K562 (cell line): ENCODE results near the gene RPL7A. TPM values are rescaled to one million over a fixed set of nuclear protein-coding genes. Genes with fewer than 3 reads are reported as not detected.

ENCODE experiments used
- CEBPB ChIP-seq: fragments of 450-650 bp; IDR thresholded peaks from 2 replicates; pipeline ENCODE4 v1.6.1; 2016; ENCODE audit warnings: missing genetic modification characterization, missing compliant biosample characterization
- FOXJ2 ChIP-seq: fragments of 200-800 bp; sonication (Bioruptor generic); IDR thresholded peaks from 2 replicates; pipeline ENCODE4 v1.6.1; 2016; ENCODE audit warnings: missing genetic modification characterization, missing compliant biosample characterization
- MED1 ChIP-seq: sonication (generic); formaldehyde crosslinking; IDR thresholded peaks from 2 replicates; pipeline ENCODE4 v1.8.1; 2023; ENCODE audit warnings: missing genetic modification reagents, borderline replicate concordance
- SMC3 ChIP-seq: conservative IDR thresholded peaks from 2 replicates; pipeline ENCODE4 v1.6.1; 2011; ENCODE audit warnings: low read depth, low read length, improper control_type of control experiment; ENCODE audit not compliant: insufficient read depth
- SRF ChIP-seq, 2 experiments: fragments of 250-450, 450-650 bp in 1 of 2; sonication (Bioruptor Pico) in 1 of 2; sonication (generic) in 1 of 2; formaldehyde crosslinking; IDR thresholded peaks; 2 replicates each; pipeline versions ENCODE4 v1.5.0 to v1.5.1; 2020 to 2022; ENCODE audit warnings: mild to moderate bottlenecking in 1 of 2, missing genetic modification reagents in 1 of 2
- TAF9B ChIP-seq: fragments of 450-650 bp; IDR thresholded peaks from 2 replicates; pipeline ENCODE4 v1.6.1; 2018; ENCODE audit warnings: mild to moderate bottlenecking; ENCODE audit not compliant: partially characterized antibody
- ZNF444 ChIP-seq: fragments of 250-450 bp; sonication (Bioruptor Pico); IDR thresholded peaks from 2 replicates; pipeline ENCODE4 v1.4.0; 2020; ENCODE audit warnings: mild to moderate bottlenecking, moderate library complexity
- ZNF780A ChIP-seq: fragments of 250-450 bp; sonication (Bioruptor Pico); IDR thresholded peaks from 2 replicates; pipeline ENCODE4 v1.5.0; 2021; ENCODE audit warnings: mild to moderate bottlenecking
- polyA plus RNA-seq, 8 experiments: library from polyadenylated mRNA; depleted of rRNA in 4 of 8; stranded (reverse) in 5 of 8; unstranded in 3 of 8; fragments of >200 nt; fragmentation: Nextera tagmentation in 2 of 8; fragmentation: Illumina TruSeq in 1 of 8; extraction: Ambion mirVana in 2 of 8; extraction: Trizol in 1 of 8; gene quantifications; 2 replicates each; pipeline versions ENCODE4 v1.2.1 to v1.2.3, GENCODE V29; 2011 to 2014; ENCODE audit warnings: inconsistent platforms in 1 of 8, missing spikeins in 1 of 8
- total RNA-seq, 7 experiments: library from RNA; depleted of rRNA in 6 of 7; stranded (reverse); fragments of >200 nt in 6 of 7; fragmentation: Illumina TruSeq in 2 of 7; extraction: Trizol in 2 of 7; gene quantifications; 2 replicates each; pipeline versions ENCODE4 v1.2.1 to v1.2.3, GENCODE V29; 2011 to 2021; ENCODE audit warnings: low replicate concordance in 1 of 7
- TF ChIP-seq, protein P1 (sequence below): fragments of 150-350 bp; conservative IDR thresholded peaks from 2 replicates; pipeline ENCODE4 v1.6.1; 2014; ENCODE audit warnings: low read length
- TF ChIP-seq, protein P2 (sequence below): fragments of 250-450 bp; sonication (Bioruptor Pico); IDR thresholded peaks from 2 replicates; pipeline ENCODE4 v1.8.0; 2021; ENCODE audit warnings: moderate library complexity, mild to moderate bottlenecking, inconsistent platforms
- TF ChIP-seq, protein P3 (sequence below), 2 experiments: fragments of 450-650 bp; formaldehyde crosslinking in 1 of 2; IDR thresholded peaks; 2 replicates each; pipeline versions ENCODE4 v1.4.0 to v1.6.1; 2014 to 2020; ENCODE audit warnings: mild to moderate bottlenecking in 2 of 2, borderline replicate concordance in 1 of 2, low read depth in 1 of 2

The RPL7A gene
- total and polyA plus RNA-seq, 9 of the 15 experiments (the other 6 are each of a cell fraction or from before 2014, with no cell fraction given), result 1,935 to 3,760 (median 2,652) TPM

DNA sequence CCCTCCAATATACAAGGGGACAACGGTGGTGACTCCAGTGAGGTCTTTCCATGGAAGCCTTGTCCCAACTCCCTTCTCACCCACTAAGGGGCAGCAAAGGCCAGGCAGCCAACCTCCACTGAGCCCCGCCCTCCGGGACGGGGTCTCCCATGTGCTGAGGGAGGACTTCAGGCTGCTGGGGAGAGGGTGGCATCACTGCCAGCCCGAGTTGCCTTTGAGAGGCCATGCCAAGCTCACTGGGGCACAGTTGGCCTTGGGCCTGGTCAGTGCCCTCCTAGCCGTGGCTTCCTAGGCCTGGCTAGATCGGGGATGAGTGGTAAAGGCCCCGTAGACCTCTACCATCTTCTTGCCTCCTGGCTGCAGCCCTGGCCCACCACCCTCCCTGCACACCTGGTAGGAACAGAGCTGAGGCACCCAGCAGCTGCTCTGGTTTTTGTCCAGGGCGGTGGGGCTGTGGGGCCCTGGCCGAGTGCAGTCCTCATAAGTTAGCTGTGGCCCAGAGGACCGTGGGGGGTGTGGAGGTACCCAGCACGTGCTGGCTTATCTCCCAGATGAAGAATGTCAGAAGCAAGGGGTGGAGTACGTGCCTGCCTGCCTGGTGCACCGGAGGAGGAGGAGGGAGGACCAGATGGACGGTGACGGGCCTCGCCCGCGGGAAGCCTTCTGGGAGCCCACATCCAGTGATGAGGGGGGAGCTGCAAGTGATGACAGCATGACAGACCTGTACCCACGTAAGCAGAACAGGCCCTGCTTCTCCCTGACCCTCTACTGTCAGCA lies 11.6 kb downstream of the RPL7A start (continued):
- TF ChIP-seq SMC3, result peak; percentile 72
- no peak for TF ChIP-seq TAF9B
- TF ChIP-seq ZNF780A (CRISPR knock-in tag), result no peak
- no peak for TF ChIP-seq SRF (CRISPR knock-in tag; IDR thresholded peaks at IDR 0.05)
- TF ChIP-seq, protein P1, sequence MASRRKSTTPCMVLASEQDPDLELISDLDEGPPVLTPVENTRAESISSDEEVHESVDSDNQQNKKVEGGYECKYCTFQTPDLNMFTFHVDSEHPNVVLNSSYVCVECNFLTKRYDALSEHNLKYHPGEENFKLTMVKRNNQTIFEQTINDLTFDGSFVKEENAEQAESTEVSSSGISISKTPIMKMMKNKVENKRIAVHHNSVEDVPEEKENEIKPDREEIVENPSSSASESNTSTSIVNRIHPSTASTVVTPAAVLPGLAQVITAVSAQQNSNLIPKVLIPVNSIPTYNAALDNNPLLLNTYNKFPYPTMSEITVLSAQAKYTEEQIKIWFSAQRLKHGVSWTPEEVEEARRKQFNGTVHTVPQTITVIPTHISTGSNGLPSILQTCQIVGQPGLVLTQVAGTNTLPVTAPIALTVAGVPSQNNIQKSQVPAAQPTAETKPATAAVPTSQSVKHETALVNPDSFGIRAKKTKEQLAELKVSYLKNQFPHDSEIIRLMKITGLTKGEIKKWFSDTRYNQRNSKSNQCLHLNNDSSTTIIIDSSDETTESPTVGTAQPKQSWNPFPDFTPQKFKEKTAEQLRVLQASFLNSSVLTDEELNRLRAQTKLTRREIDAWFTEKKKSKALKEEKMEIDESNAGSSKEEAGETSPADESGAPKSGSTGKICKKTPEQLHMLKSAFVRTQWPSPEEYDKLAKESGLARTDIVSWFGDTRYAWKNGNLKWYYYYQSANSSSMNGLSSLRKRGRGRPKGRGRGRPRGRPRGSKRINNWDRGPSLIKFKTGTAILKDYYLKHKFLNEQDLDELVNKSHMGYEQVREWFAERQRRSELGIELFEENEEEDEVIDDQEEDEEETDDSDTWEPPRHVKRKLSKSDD, result no peak
- no peak for TF ChIP-seq FOXJ2
- TF ChIP-seq, protein P2, sequence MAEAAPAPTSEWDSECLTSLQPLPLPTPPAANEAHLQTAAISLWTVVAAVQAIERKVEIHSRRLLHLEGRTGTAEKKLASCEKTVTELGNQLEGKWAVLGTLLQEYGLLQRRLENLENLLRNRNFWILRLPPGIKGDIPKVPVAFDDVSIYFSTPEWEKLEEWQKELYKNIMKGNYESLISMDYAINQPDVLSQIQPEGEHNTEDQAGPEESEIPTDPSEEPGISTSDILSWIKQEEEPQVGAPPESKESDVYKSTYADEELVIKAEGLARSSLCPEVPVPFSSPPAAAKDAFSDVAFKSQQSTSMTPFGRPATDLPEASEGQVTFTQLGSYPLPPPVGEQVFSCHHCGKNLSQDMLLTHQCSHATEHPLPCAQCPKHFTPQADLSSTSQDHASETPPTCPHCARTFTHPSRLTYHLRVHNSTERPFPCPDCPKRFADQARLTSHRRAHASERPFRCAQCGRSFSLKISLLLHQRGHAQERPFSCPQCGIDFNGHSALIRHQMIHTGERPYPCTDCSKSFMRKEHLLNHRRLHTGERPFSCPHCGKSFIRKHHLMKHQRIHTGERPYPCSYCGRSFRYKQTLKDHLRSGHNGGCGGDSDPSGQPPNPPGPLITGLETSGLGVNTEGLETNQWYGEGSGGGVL (CRISPR knock-in tag), result no peak
- no peak for TF ChIP-seq CEBPB (tag)
- no peak for TF ChIP-seq MED1
- no peak for TF ChIP-seq ZNF444 (CRISPR knock-in tag)
- TF ChIP-seq, protein P3, sequence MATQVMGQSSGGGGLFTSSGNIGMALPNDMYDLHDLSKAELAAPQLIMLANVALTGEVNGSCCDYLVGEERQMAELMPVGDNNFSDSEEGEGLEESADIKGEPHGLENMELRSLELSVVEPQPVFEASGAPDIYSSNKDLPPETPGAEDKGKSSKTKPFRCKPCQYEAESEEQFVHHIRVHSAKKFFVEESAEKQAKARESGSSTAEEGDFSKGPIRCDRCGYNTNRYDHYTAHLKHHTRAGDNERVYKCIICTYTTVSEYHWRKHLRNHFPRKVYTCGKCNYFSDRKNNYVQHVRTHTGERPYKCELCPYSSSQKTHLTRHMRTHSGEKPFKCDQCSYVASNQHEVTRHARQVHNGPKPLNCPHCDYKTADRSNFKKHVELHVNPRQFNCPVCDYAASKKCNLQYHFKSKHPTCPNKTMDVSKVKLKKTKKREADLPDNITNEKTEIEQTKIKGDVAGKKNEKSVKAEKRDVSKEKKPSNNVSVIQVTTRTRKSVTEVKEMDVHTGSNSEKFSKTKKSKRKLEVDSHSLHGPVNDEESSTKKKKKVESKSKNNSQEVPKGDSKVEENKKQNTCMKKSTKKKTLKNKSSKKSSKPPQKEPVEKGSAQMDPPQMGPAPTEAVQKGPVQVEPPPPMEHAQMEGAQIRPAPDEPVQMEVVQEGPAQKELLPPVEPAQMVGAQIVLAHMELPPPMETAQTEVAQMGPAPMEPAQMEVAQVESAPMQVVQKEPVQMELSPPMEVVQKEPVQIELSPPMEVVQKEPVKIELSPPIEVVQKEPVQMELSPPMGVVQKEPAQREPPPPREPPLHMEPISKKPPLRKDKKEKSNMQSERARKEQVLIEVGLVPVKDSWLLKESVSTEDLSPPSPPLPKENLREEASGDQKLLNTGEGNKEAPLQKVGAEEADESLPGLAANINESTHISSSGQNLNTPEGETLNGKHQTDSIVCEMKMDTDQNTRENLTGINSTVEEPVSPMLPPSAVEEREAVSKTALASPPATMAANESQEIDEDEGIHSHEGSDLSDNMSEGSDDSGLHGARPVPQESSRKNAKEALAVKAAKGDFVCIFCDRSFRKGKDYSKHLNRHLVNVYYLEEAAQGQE (IDR thresholded peaks at IDR 0.05; ENCODE audit: borderline replicate concordance), result peak; percentile 45; the same call in 1 of the 2 replicates
- TF ChIP-seq, protein P3 (CRISPR knock-in tag; IDR thresholded peaks at IDR 0.05; ENCODE audit: low read depth), result no peak
